GM18867 (cell line): ENCODE results near the gene APOBEC2.
A peak's percentile ranks its signal among the peaks of the same experiment; 100 is the strongest.

Experiments
- ATAC-seq: cut with Tn5 transposase; IDR thresholded peaks from one replicate; pipeline ENCODE4 v1.9.1; 2021; ENCODE audit warnings: mild to moderate bottlenecking, moderate library complexity; ENCODE audit not compliant: unreplicated experiment

The APOBEC2 gene

GRCh38 chr6:41058783-41059181, 5.8 kb downstream of the APOBEC2 start:
- ATAC-seq, result no peak

- ATAC-seq, result no peak
Observed at GRCh38 chr6:41059556-41059955, 6.6 kb downstream of the APOBEC2 start.

- no peak for ATAC-seq
Observed at GRCh38 chr6:41061196-41061726, 8.3 kb downstream of the APOBEC2 start.

GRCh38 chr6:41062056-41062455, 9.1 kb downstream of the APOBEC2 start:
- ATAC-seq, result no peak

- no peak for ATAC-seq
Observed at GRCh38 chr6:41063884-41064285, 10.9 kb downstream of the APOBEC2 start.

GRCh38 chr6:41064841-41065240, 11.8 kb downstream of the APOBEC2 start:
- ATAC-seq, result no peak

GRCh38 chr6:41065550-41066026, 12.6 kb downstream of the APOBEC2 start:
- ATAC-seq, result no peak

GRCh38 chr6:41066867-41067304, 13.9 kb downstream of the APOBEC2 start:
- ATAC-seq, result no peak

GRCh38 chr6:41071501-41071922, 18.5 kb downstream of the APOBEC2 start:
- ATAC-seq, result peak; percentile 22

GRCh38 chr6:41071923-41072835, 19.2 kb downstream of the APOBEC2 start, which contains the start of gene OARD1:
Gene OARD1 (minus strand): TSS chr6:41072356. CDS start chr6:41071634, 722 bp downstream.
- ATAC-seq, result peak; percentile 62

- ATAC-seq, result peak; percentile 64
Observed at GRCh38 chr6:41072836-41073202, 19.8 kb downstream of the APOBEC2 start, which contains the start of gene NFYA. Gene NFYA (plus strand): TSS chr6:41072974. CDS start chr6:41079090, 6,116 bp downstream.

GRCh38 chr6:41073203-41073967, 20.4 kb downstream of the APOBEC2 start:
- ATAC-seq, result peak; percentile 30

GRCh38 chr6:41073968-41074691, 21.1 kb downstream of the APOBEC2 start:
- ATAC-seq, result no peak

GRCh38 chr6:41074692-41075436, 21.9 kb downstream of the APOBEC2 start:
- ATAC-seq, result no peak

- ATAC-seq, result no peak
Observed at GRCh38 chr6:41075651-41076626, 22.9 kb downstream of the APOBEC2 start.

- ATAC-seq, result no peak
Observed at GRCh38 chr6:41077536-41077935, 24.5 kb downstream of the APOBEC2 start.

GRCh38 chr6:41078101-41078500, 25.1 kb downstream of the APOBEC2 start:
- ATAC-seq, result no peak

- no peak for ATAC-seq
Observed at GRCh38 chr6:41079080-41079479, 26.1 kb downstream of the APOBEC2 start.

GRCh38 chr6:41080621-41081020, 27.6 kb downstream of the APOBEC2 start:
- ATAC-seq, result no peak
